Ascending aorta (tissue), 2 donors: Measurements from ENCODE around the gene SEC24D. TPM values are rescaled to one million over a fixed set of nuclear protein-coding genes. Genes with fewer than 3 reads are reported as not detected.

Experiments
- DNase-seq, 2 donors: peaks; one replicate each; pipeline ENCODE4 v3.0.0-alpha.2; 2019; ENCODE audit warnings: low spot score in 2 of 2
- H3K27ac ChIP-seq, 2 donors: fragments of 200-600 bp; sonication (generic); one replicate each; pipeline ENCODE4 v1.5.1; 2016 to 2017; ENCODE audit warnings: mild to moderate bottlenecking in 1 of 2
- H3K27me3 ChIP-seq: fragments of 200-600 bp; sonication (generic); one replicate; pipeline ENCODE4 v1.5.1; 2017
- H3K36me3 ChIP-seq, 2 donors: fragments of 200-600 bp; sonication (generic); one replicate each; pipeline ENCODE4 v1.5.1; 2016
- H3K4me1 ChIP-seq, 2 donors: fragments of 200-600 bp; sonication (generic); one replicate each; pipeline ENCODE4 v1.5.1; 2016 to 2017; ENCODE audit warnings: mild to moderate bottlenecking in 1 of 2
- H3K4me3 ChIP-seq, 2 donors: fragments of 200-600 bp; sonication (generic); one replicate each; pipeline ENCODE4 v1.5.1; 2016 to 2017; ENCODE audit warnings: mild to moderate bottlenecking in 1 of 2
- H3K9me3 ChIP-seq, 2 donors: fragments of 200-600 bp; sonication (generic); one replicate each; pipeline ENCODE4 v1.5.1; 2016
- CTCF ChIP-seq, 3 experiments: fragments of 200-600 bp in 2 of 3; fragments of 450-650 bp in 1 of 3; sonication (generic) in 2 of 3; IDR thresholded peaks; one replicate each; pipeline ENCODE4 v1.5.1; 2016 to 2019; ENCODE audit warnings: antibody characterized with exemption in 3 of 3, mild to moderate bottlenecking in 1 of 3, moderate library complexity in 1 of 3
- intact Hi-C: fragments of 100-400 bp; cut with DNase I; formaldehyde crosslinking; loops from one replicate; pipeline ENCODE4 v1.15.1; 2023
- total RNA-seq: library from RNA; depleted of rRNA; stranded (reverse); fragments of >200 nt; gene quantifications from one replicate; pipeline ENCODE4 v1.1.0, GENCODE V29; 2016

The SEC24D gene
- total RNA-seq, 1 donor from 2014 or later, result 108 TPM

- peaks cover 0 to 3% of the 10 kb centered on the region in 2 donors for H3K4me1 ChIP-seq
- no peak overlapping the region for H3K27ac ChIP-seq
- H3K9me3 ChIP-seq, result no peaks in the 10 kb centered on the region
- no peak overlapping the region for H3K4me3 ChIP-seq
- H3K27me3 ChIP-seq, result no peaks in the 10 kb centered on the region
- H3K36me3 ChIP-seq, result no peaks in the 10 kb centered on the region
- no peak for DNase-seq
- intact Hi-C loops, result loop anchor here (2.0 kb wide), 1 partner anchor 30 kb away; the partner anchor contains the start of gene SEC24D
- no peak for TF ChIP-seq CTCF (IDR thresholded peaks at IDR 0.05)
Observed at GRCh38 chr4:118866442-118866841, 30.5 kb upstream of the SEC24D start.

- no peaks in the 10 kb centered on the region for H3K9me3 ChIP-seq
- intact Hi-C loops, result no loop called here
Observed at GRCh38 chr4:118865091-118865708, 29.3 kb upstream of the SEC24D start.

GRCh38 chr4:118858779-118859178 lies 22.9 kb upstream of the SEC24D start:
- no peak for DNase-seq
- Histone ChIP-seq H3K4me3 (no peak overlapping the region), H3K9me3 (no peaks in the 10 kb centered on the region), H3K27me3 (no peaks in the 10 kb centered on the region), H3K36me3 (no peaks in the 10 kb centered on the region), H3K27ac (no peak overlapping the region), H3K4me1 (peaks cover 0 to 3% of the 10 kb centered on the region in 2 donors)
- intact Hi-C loops, result no loop called here
- TF ChIP-seq CTCF (IDR thresholded peaks at IDR 0.05), result no peak

More at GRCh38 chr4:118865091-118865708, 29.3 kb upstream of the SEC24D start:
- Histone ChIP-seq H3K27ac (no peak overlapping the region), H3K4me3 (no peak overlapping the region), H3K36me3 (no peaks in the 10 kb centered on the region), H3K27me3 (no peaks in the 10 kb centered on the region), H3K4me1 (peaks cover 0 to 3% of the 10 kb centered on the region in 2 donors)
- DNase-seq, result peak in 1 of 2 donors; percentile 65
- peak in 2 of 3 experiments; percentile 69 to 73 for TF ChIP-seq CTCF (IDR thresholded peaks at IDR 0.05)

- Histone ChIP-seq H3K4me3 (no peak overlapping the region), H3K27me3 (no peaks in the 10 kb centered on the region), H3K36me3 (no peaks in the 10 kb centered on the region), H3K4me1 (peaks cover 0 to 3% of the 10 kb centered on the region in 2 donors), H3K9me3 (no peaks in the 10 kb centered on the region), H3K27ac (no peak overlapping the region)
- intact Hi-C loops, result no loop called here
- TF ChIP-seq CTCF (IDR thresholded peaks at IDR 0.05), result no peak
- no peak for DNase-seq
Observed at GRCh38 chr4:118857760-118858159, 21.8 kb upstream of the SEC24D start.

GRCh38 chr4:118850488-118851173 lies 14.7 kb upstream of the SEC24D start:
- Histone ChIP-seq H3K4me3 (peak overlapping the region; percentile 55 to 64), H3K27ac (no peak overlapping the region), H3K4me1 (no peaks in the 10 kb centered on the region), H3K27me3 (no peaks in the 10 kb centered on the region), H3K36me3 (no peaks in the 10 kb centered on the region), H3K9me3 (no peaks in the 10 kb centered on the region)
- no peak for DNase-seq
- intact Hi-C loops, result no loop called here
- no peak for TF ChIP-seq CTCF (IDR thresholded peaks at IDR 0.05)
